ENCODE measurements around the gene ACSBG1. TPM values are rescaled to one million over a fixed set of nuclear protein-coding genes. Genes with fewer than 3 reads are reported as not detected.

Gene ACSBG1
- total RNA-seq, 4 donors from 2014 or later: 61.8 to 375 (median 102) TPM

DNA sequence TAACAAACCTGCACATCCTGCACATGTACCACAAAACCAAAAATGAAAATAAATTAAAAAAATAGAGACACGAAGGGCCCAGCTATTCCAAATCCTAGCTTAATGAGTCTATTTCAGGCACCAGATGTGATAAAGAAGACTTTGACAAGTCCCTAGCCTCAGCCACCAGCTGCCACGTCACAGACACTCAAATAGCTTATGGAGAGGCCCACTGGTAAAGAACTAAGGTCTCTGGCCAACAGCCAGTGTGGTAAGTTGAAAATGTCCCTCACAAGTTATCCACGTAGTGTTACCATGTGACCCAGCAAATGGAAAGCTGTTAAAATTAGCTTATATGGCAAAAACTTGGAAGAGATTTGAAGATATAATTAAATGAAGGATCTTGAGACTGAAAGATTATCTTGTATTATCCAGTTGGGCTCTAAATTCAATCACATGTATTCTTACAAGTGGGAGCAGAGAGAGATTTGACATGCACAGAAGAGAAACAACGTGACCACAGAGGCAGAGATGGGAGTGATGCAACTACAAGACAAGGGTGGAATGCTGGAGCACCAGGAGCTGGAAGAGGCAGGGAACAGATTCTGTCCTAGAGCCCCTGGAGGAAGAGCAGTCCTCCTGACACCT, 10.9 kb downstream of the ACSBG1 start:
- peak in 1 of 2 donors; percentile 41 for DNase-seq (ENCODE audit: low spot score in 2 of 2)
- no peak for TF ChIP-seq POLR2A (IDR thresholded peaks at IDR 0.05)
- no peak for TF ChIP-seq POLR2AphosphoS5 (IDR thresholded peaks at IDR 0.05)
- TF ChIP-seq, protein P1, sequence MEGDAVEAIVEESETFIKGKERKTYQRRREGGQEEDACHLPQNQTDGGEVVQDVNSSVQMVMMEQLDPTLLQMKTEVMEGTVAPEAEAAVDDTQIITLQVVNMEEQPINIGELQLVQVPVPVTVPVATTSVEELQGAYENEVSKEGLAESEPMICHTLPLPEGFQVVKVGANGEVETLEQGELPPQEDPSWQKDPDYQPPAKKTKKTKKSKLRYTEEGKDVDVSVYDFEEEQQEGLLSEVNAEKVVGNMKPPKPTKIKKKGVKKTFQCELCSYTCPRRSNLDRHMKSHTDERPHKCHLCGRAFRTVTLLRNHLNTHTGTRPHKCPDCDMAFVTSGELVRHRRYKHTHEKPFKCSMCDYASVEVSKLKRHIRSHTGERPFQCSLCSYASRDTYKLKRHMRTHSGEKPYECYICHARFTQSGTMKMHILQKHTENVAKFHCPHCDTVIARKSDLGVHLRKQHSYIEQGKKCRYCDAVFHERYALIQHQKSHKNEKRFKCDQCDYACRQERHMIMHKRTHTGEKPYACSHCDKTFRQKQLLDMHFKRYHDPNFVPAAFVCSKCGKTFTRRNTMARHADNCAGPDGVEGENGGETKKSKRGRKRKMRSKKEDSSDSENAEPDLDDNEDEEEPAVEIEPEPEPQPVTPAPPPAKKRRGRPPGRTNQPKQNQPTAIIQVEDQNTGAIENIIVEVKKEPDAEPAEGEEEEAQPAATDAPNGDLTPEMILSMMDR (IDR thresholded peaks at IDR 0.05): no peak
- no peak for TF ChIP-seq EP300 (IDR thresholded peaks at IDR 0.05)
- Histone ChIP-seq H3K9me3 (no peaks in the 10 kb centered on the region), H3K36me3 (no peaks in the 10 kb centered on the region), H3K27ac (no peak overlapping the region), H3K27me3 (no peaks in the 10 kb centered on the region), H3K4me1 (no peaks in the 10 kb centered on the region), H3K4me3 (no peak overlapping the region)
- 56% methylated on average over 4 of the region's 4 CpGs for WGBS

DNA sequence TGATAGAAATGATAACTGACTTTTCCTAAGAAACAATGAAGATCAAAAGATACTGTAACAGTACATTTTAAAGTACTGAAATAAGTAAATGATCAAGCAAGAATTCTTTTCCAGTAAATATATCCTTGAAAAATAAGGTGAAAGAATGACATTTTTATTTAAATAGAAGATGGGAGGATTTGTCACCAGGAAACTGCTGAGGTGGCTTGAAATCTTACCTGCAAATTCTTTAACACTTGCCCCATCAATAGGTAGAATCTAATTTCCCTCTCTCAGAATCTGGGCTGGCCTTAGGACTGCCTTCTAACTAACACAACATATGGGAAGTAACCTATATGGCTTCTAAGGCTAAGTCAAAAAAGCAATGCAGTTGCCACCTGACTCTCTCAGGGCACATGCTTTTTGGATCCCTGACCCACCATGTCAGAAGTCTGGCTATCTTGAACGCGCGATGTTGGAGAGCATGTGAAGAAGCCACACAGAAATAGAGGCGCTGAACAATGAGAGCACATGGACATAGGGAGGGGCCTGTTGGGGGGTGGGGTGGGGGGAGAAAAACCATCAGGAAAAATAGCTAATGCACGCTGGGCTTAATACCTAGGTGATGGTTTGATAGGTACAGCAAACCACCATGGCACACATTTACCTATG, 11.5 kb downstream of the ACSBG1 start:
- 92% methylated on average over 5 of the region's 5 CpGs for WGBS
- H3K27me3 ChIP-seq: no peaks in the 10 kb centered on the region
- peak in 1 of 2 donors; percentile 30 for DNase-seq (ENCODE audit: low spot score in 2 of 2)
- no peak overlapping the region for H3K27ac ChIP-seq
- no peak overlapping the region for H3K4me3 ChIP-seq
- TF ChIP-seq EP300 (IDR thresholded peaks at IDR 0.05) (no peak), POLR2A (IDR thresholded peaks at IDR 0.05) (no peak), POLR2AphosphoS5 (IDR thresholded peaks at IDR 0.05) (no peak)
- TF ChIP-seq, protein P1 (IDR thresholded peaks at IDR 0.05): no peak
- H3K9me3 ChIP-seq: no peaks in the 10 kb centered on the region
- no peaks in the 10 kb centered on the region for H3K4me1 ChIP-seq
- no peaks in the 10 kb centered on the region for H3K36me3 ChIP-seq

DNA sequence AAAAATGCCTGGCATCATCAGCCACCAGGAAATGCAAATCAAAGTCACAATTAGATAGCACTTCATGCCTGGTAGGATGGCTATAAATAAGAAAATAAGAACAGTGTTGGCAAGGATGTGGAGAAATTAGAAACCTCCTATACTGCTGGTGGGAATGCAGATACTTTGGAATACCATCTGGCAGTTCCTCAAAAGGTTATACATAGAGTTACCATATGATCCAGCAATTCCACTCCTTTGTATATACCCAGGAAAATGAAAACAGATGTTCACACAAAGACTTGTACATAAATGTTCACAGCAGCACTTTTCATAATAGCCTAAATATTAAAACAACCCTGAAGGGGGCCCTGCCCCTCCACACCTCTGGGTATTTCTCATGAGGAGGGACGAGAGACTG, 13.7 kb downstream of the ACSBG1 start:
- Histone ChIP-seq H3K4me3 (no peak overlapping the region), H3K27ac (no peak overlapping the region), H3K36me3 (no peaks in the 10 kb centered on the region), H3K27me3 (no peaks in the 10 kb centered on the region), H3K9me3 (no peaks in the 10 kb centered on the region), H3K4me1 (peaks cover 15% of the 10 kb centered on the region)
- WGBS: 85% methylated on average over 1 of the region's 1 CpG
- no peak for TF ChIP-seq POLR2AphosphoS5 (IDR thresholded peaks at IDR 0.05)
- TF ChIP-seq POLR2A (IDR thresholded peaks at IDR 0.05): no peak
- TF ChIP-seq, protein P1 (IDR thresholded peaks at IDR 0.05): no peak
- TF ChIP-seq EP300 (IDR thresholded peaks at IDR 0.05): no peak
- DNase-seq (ENCODE audit: low spot score in 2 of 2): no peak

DNA sequence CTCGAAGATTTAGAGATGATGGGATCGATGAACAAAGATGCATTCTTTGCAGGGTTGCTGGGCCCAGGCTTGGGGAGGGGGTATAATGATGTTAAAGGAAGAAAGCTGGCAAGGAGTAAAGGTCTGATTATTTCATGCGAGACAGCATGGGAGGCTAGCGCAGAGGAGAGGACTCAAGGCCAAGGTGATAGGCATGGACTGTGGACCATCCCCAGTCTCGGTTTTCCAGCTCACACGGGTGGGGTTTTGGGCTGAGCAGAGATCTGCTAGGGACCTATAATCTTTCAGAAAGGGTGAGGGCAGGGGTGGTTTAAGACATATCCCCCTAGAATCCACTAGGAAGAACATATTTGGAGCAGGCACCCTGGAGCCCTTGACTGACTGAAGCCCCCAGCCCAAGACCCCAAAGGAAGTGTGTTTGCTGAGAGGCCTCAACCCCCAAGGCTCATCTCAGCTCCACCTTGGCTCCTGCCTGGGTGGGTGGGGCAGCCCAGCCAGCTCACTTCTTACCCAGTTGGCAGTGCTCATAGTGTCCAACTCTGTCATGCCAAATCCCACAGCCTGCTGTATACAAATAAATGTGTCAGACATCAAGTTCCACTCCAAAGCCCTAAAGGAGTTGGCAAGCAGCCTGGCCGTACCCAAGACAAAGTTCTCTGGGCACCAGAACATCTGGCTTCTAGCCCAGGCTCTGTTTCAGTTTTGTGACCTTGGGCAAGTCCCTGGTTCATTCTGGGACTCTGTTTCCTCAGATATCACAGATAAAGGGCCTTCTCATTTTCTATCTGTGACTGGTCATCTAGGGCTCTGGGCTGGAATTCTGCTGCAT, 17.9 kb downstream of the ACSBG1 start:
- Histone ChIP-seq H3K27me3 (no peaks in the 10 kb centered on the region), H3K9me3 (no peaks in the 10 kb centered on the region), H3K4me3 (no peak overlapping the region), H3K4me1 (peaks cover 56% of the 10 kb centered on the region), H3K36me3 (no peaks in the 10 kb centered on the region), H3K27ac (peak overlapping the region; percentile 71)
- peak in 1 of 2 donors; percentile 20 for DNase-seq (ENCODE audit: low spot score in 2 of 2)
- WGBS: 59% methylated on average over 7 of the region's 7 CpGs
- no peak for TF ChIP-seq POLR2A (IDR thresholded peaks at IDR 0.05)
- TF ChIP-seq, protein P1 (IDR thresholded peaks at IDR 0.05): no peak
- TF ChIP-seq POLR2AphosphoS5 (IDR thresholded peaks at IDR 0.05): no peak
- TF ChIP-seq EP300 (IDR thresholded peaks at IDR 0.05): no peak

DNA sequence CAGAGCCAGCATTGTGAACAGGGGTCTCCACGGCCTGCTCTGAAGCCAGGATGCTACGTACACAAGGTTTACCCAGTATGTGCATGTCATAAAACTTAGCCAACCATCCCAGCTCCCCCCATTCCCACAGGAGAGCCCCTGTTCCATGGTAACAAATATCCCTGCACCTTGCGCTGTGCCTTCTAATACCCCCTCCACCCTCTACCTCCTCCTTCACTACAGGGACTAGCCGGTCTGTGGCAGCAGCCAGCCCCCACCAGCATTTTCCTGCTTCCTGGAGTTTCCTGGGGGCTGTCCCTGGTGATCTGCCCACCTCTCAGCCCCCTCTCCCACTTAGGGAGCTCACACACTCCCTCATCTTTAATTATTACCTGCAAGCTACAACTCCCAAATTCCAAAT, 20.4 kb downstream of the ACSBG1 start:
- WGBS: 80% methylated on average over 4 of the region's 4 CpGs
- H3K9me3 ChIP-seq: no peaks in the 10 kb centered on the region
- no peaks in the 10 kb centered on the region for H3K27me3 ChIP-seq
- peaks cover 81% of the 10 kb centered on the region for H3K4me1 ChIP-seq
- TF ChIP-seq EP300 (IDR thresholded peaks at IDR 0.05) (no peak), POLR2A (IDR thresholded peaks at IDR 0.05) (no peak), POLR2AphosphoS5 (IDR thresholded peaks at IDR 0.05) (no peak)
- TF ChIP-seq, protein P1 (IDR thresholded peaks at IDR 0.05): no peak
- DNase-seq (ENCODE audit: low spot score in 2 of 2): peak; percentile 37 to 38
- H3K27ac ChIP-seq: peak overlapping the region; percentile 79
- H3K4me3 ChIP-seq: no peak overlapping the region
- H3K36me3 ChIP-seq: no peaks in the 10 kb centered on the region
